Astrocyte (in vitro differentiated cells and primary cell): ENCODE results near the gene OSBPL5. TPM values are rescaled to one million over a fixed set of nuclear protein-coding genes. Genes with fewer than 3 reads are reported as not detected.

Experiments
- DNase-seq: peaks from one replicate; pipeline ENCODE4 v3.0.0-alpha.2; 2010; ENCODE audit warnings: low read depth
- FAIRE-seq: peaks from 2 replicates; lab custom pipeline; 2011; peaks lifted over from hg19 to GRCh38; lab: Jason Lieb, UNC
- H2AFZ ChIP-seq: 2 replicates; pipeline ENCODE4 v1.6.0; 2012; ENCODE audit warnings: low read depth, low read length, inconsistent platforms
- H3K27ac ChIP-seq: 2 replicates; pipeline ENCODE4 v1.5.1; 2011; ENCODE audit warnings: low read depth, low read length, inconsistent platforms
- H3K27me3 ChIP-seq: 2 replicates; pipeline ENCODE4 v1.6.0; 2011; ENCODE audit warnings: low read length, inconsistent platforms; ENCODE audit not compliant: insufficient read depth
- H3K36me3 ChIP-seq: 2 replicates; pipeline ENCODE4 v1.5.1; 2011; ENCODE audit warnings: low read length, inconsistent platforms; ENCODE audit not compliant: insufficient read depth
- H3K4me1 ChIP-seq: 2 replicates; pipeline ENCODE4 v1.5.1; 2011; ENCODE audit warnings: low read length, inconsistent platforms; ENCODE audit not compliant: insufficient read depth
- H3K4me2 ChIP-seq: 2 replicates; pipeline ENCODE4 v1.6.0; 2012; ENCODE audit warnings: low read length, inconsistent platforms
- H3K4me3 ChIP-seq: 2 replicates; pipeline ENCODE4 v1.5.1; 2011; ENCODE audit warnings: low read depth, mild to moderate bottlenecking, low read length, inconsistent platforms; ENCODE audit not compliant: insufficient read depth
- H3K79me2 ChIP-seq: 2 replicates; pipeline ENCODE4 v1.6.0; 2012; ENCODE audit warnings: mild to moderate bottlenecking, low read length, inconsistent platforms; ENCODE audit not compliant: insufficient read depth
- H3K9ac ChIP-seq: 2 replicates; pipeline ENCODE4 v1.6.0; 2012; ENCODE audit warnings: mild to moderate bottlenecking, low read length, inconsistent platforms
- H3K9me3 ChIP-seq: 2 replicates; pipeline ENCODE4 v1.5.1; 2012; ENCODE audit warnings: low read depth, mild to moderate bottlenecking, low read length, inconsistent platforms; ENCODE audit not compliant: insufficient read depth
- H4K20me1 ChIP-seq: 2 replicates; pipeline ENCODE4 v1.6.0; 2012; ENCODE audit warnings: low read length, inconsistent platforms; ENCODE audit not compliant: insufficient read depth
- H3K27ac Mint-ChIP-seq: one replicate; pipeline ENCODE4 v1.8.0; 2021; ENCODE audit warnings: mild to moderate bottlenecking, mixed read lengths; ENCODE audit not compliant: unreplicated experiment
- H3K27me3 Mint-ChIP-seq: one replicate; pipeline ENCODE4 v1.8.0; 2021; ENCODE audit warnings: low read depth, mixed read lengths; ENCODE audit not compliant: unreplicated experiment
- H3K36me3 Mint-ChIP-seq: one replicate; pipeline ENCODE4 v1.8.0; 2021; ENCODE audit warnings: low read depth, mixed read lengths; ENCODE audit not compliant: unreplicated experiment
- H3K4me1 Mint-ChIP-seq: one replicate; pipeline ENCODE4 v1.8.0; 2021; ENCODE audit warnings: low read depth, mixed read lengths; ENCODE audit not compliant: unreplicated experiment
- H3K4me3 Mint-ChIP-seq: one replicate; pipeline ENCODE4 v1.8.0; 2021; ENCODE audit warnings: mild to moderate bottlenecking, moderate library complexity, mixed read lengths; ENCODE audit not compliant: unreplicated experiment
- H3K9me3 Mint-ChIP-seq: one replicate; pipeline ENCODE4 v1.8.0; 2021; ENCODE audit warnings: mild to moderate bottlenecking, mixed read lengths; ENCODE audit not compliant: unreplicated experiment
- EZH2 ChIP-seq: IDR thresholded peaks from 2 replicates; pipeline ENCODE4 v1.6.1; 2012; ENCODE audit warnings: mild to moderate bottlenecking, low read length, inconsistent platforms; ENCODE audit not compliant: insufficient read depth
- total RNA-seq: library from RNA; stranded (reverse); gene quantifications from 2 replicates; pipeline ENCODE4 v1.2.1, GENCODE V29; 2021
- TF ChIP-seq, protein P1 (sequence below): IDR thresholded peaks from 2 replicates; pipeline ENCODE4 v1.5.1; 2011; ENCODE audit warnings: low read depth, mild to moderate bottlenecking, inconsistent platforms, low read length, moderate library complexity; ENCODE audit not compliant: insufficient read depth

Gene OSBPL5
- total RNA-seq, 1 donor from 2014 or later = 29.0 TPM

GRCh38 chr11:3207526-3208189 is 42.5 kb upstream of the OSBPL5 start:
- peaks cover 32% of the 10 kb centered on the region for H3K27me3 Mint-ChIP-seq
- no peak for TF ChIP-seq EZH2
- TF ChIP-seq, protein P1, sequence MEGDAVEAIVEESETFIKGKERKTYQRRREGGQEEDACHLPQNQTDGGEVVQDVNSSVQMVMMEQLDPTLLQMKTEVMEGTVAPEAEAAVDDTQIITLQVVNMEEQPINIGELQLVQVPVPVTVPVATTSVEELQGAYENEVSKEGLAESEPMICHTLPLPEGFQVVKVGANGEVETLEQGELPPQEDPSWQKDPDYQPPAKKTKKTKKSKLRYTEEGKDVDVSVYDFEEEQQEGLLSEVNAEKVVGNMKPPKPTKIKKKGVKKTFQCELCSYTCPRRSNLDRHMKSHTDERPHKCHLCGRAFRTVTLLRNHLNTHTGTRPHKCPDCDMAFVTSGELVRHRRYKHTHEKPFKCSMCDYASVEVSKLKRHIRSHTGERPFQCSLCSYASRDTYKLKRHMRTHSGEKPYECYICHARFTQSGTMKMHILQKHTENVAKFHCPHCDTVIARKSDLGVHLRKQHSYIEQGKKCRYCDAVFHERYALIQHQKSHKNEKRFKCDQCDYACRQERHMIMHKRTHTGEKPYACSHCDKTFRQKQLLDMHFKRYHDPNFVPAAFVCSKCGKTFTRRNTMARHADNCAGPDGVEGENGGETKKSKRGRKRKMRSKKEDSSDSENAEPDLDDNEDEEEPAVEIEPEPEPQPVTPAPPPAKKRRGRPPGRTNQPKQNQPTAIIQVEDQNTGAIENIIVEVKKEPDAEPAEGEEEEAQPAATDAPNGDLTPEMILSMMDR = no peak
- no peak overlapping the region for H3K27ac Mint-ChIP-seq
- Histone ChIP-seq H3K4me1 (no peaks in the 10 kb centered on the region), H4K20me1 (peaks cover 5% of the 10 kb centered on the region), H3K79me2 (no peaks in the 10 kb centered on the region), H3K36me3 (no peaks in the 10 kb centered on the region), H3K4me2 (no peak overlapping the region), H2AFZ (no peak overlapping the region), H3K4me3 (no peak overlapping the region), H3K9me3 (peaks cover 6% of the 10 kb centered on the region), H3K27ac (no peak overlapping the region), H3K9ac (no peak overlapping the region), H3K27me3 (peaks cover 10% of the 10 kb centered on the region)
- H3K9me3 Mint-ChIP-seq = peaks cover 2% of the 10 kb centered on the region
- no peak overlapping the region for H3K4me3 Mint-ChIP-seq
- H3K4me1 Mint-ChIP-seq = no peaks in the 10 kb centered on the region
- H3K36me3 Mint-ChIP-seq = no peaks in the 10 kb centered on the region
- no peak for DNase-seq
- FAIRE-seq = no peak

GRCh38 chr11:3206922-3207204 is 41.8 kb upstream of the OSBPL5 start:
- H3K4me1 Mint-ChIP-seq = no peaks in the 10 kb centered on the region
- no peak overlapping the region for H3K4me3 ChIP-seq
- TF ChIP-seq EZH2 = no peak
- TF ChIP-seq, protein P1 = no peak
- H2AFZ ChIP-seq = no peak overlapping the region
- H3K9me3 Mint-ChIP-seq = peaks cover 2% of the 10 kb centered on the region
- H3K27ac Mint-ChIP-seq = no peak overlapping the region
- no peak overlapping the region for H3K4me2 ChIP-seq
- H4K20me1 ChIP-seq = peaks cover 5% of the 10 kb centered on the region
- H3K9me3 ChIP-seq = peaks cover 6% of the 10 kb centered on the region
- H3K4me3 Mint-ChIP-seq = no peak overlapping the region
- H3K27me3 Mint-ChIP-seq = peaks cover 39% of the 10 kb centered on the region
- H3K36me3 Mint-ChIP-seq = no peaks in the 10 kb centered on the region
- peaks cover 17% of the 10 kb centered on the region for H3K27me3 ChIP-seq
- H3K79me2 ChIP-seq = no peaks in the 10 kb centered on the region
- H3K4me1 ChIP-seq = no peaks in the 10 kb centered on the region
- no peaks in the 10 kb centered on the region for H3K36me3 ChIP-seq
- DNase-seq (no peak), FAIRE-seq (peak; percentile 5)
- H3K9ac ChIP-seq = no peak overlapping the region
- no peak overlapping the region for H3K27ac ChIP-seq

GRCh38 chr11:3206156-3206921 is 41.2 kb upstream of the OSBPL5 start:
- H3K4me3 ChIP-seq = no peak overlapping the region
- FAIRE-seq = peak; percentile 49

More at GRCh38 chr11:3206156-3206921, 41.2 kb upstream of the OSBPL5 start:
- no peak for DNase-seq
- Histone ChIP-seq H4K20me1 (peaks cover 5% of the 10 kb centered on the region), H3K36me3 (no peaks in the 10 kb centered on the region), H3K4me1 (no peaks in the 10 kb centered on the region), H3K79me2 (no peaks in the 10 kb centered on the region), H3K27me3 (peaks cover 22% of the 10 kb centered on the region), H2AFZ (no peak overlapping the region), H3K4me2 (no peak overlapping the region), H3K9me3 (peaks cover 3% of the 10 kb centered on the region), H3K27ac (no peak overlapping the region), H3K9ac (no peak overlapping the region)
- H3K36me3 Mint-ChIP-seq = no peaks in the 10 kb centered on the region
- H3K4me3 Mint-ChIP-seq = no peak overlapping the region
- H3K9me3 Mint-ChIP-seq = no peaks in the 10 kb centered on the region
- TF ChIP-seq EZH2 = no peak
- TF ChIP-seq, protein P1 = no peak
- peaks cover 44% of the 10 kb centered on the region for H3K27me3 Mint-ChIP-seq
- no peaks in the 10 kb centered on the region for H3K4me1 Mint-ChIP-seq
- H3K27ac Mint-ChIP-seq = no peak overlapping the region
